GM19193 (cell line): Measurements from ENCODE around the gene BAD.

Source experiments
- POLR2A ChIP-seq: IDR thresholded peaks from 4 replicates; pipeline ENCODE4 v1.6.1; 2011; ENCODE audit not compliant: insufficient read depth, insufficient read length; ENCODE audit errors: extremely low read depth

The BAD gene

DNA sequence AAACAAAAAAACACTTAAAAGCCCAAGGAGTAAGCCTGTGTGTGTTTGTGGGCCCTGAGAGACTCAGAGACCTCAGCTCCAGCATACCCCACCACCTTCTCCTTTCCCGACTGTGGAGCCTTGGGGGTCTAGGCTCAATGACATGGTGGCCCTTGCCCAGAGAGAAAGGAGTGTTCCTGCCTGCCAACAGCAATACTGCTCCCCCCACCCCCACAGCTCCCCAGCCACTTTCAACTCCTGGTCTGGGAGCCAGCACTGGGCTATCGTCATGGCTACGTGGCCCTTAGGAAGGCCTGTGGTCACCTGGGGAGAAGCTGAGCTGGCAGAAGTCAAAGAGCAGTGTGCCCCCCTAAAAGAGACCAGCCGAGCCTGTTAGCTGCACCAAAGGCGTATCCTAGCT lies 40.4 kb downstream of the BAD start:
- no peak for TF ChIP-seq POLR2A

DNA sequence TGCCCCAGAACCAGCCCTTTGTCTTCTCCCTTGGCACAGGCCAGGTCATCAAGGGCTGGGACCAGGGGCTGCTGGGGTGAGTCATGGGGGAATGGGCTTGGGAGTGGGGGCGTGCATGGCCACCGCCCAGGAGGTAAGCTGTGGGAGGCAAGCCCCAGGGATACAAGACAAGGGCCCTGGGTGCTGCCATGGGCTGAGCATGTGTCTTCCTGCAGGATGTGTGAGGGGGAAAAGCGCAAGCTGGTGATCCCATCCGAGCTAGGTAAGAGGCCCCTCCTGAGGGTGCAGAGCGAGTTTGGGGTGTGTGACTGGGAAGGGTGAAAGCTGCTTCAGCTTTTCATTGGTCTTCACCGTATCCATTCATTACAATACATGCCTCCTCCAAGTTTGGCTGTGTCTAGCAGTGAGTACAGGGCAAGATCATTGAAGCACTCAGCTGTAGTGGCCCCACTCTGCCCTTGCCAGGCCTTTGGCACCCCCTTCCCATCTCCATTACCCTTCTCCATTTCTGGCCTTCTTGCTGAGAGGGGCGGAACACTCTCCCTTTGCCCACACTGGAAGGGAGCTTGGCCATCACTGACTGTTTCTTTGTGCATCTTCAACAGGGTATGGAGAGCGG lies 41.1 kb downstream of the BAD start:
- TF ChIP-seq POLR2A, result no peak

DNA sequence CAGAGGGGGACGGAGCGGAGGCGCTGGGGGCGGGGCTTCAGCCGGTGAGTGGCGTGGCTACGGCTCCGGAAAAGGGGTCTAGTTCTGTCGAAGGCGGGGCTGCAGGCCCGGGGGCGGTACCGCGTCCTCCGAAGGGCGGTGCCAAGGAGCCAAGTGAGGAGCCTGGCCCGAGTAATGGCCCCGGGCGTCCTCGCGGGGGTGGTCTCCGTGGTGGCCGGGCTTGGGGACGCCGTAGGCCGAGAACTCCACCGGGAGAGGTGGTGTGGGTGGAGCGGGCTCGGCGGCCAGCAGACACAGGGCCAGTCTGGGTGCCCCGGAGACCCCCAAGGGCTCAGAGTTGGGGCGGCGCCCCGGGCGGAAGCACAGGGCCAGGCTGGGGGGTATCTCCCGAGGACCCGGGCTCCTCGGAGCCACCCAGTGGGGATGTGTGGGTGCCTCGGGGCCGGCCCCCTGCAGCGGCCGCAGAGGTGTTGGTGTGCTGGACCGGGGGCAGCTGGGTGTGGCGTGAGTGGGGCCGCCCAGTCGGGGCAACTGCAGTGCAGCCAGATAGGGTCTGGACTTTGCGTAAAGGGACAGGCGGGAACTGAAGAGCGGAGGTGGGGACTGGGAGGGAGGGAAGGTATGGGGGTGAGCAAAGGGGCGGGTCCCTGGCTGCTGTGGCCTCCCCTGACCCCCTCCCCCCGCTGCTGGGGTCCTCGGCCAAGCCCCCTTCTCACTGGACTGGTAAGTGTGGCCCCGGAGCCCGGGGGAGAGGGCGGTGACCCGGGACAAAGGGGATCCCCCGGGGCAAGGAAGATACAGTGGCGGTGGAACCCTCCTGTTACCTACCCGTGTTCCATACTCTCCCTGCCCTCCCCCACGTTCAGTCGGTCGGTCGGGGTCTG lies 42.7 kb downstream of the BAD start:
- peak; percentile 45 for TF ChIP-seq POLR2A

DNA sequence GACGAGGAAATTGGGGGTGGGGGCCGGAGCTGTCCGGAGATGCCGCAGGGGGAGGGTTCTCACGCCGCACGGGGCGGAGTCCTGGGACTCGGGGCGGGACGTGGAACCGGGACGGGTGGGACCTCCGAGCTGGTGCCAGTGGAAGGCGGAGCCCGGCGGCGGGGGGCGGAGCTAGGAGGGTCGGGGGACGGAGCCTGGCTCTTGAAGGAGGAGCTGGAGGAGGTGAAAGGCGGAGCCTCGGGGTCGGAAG lies 43.3 kb downstream of the BAD start:
- TF ChIP-seq POLR2A, result no peak

DNA sequence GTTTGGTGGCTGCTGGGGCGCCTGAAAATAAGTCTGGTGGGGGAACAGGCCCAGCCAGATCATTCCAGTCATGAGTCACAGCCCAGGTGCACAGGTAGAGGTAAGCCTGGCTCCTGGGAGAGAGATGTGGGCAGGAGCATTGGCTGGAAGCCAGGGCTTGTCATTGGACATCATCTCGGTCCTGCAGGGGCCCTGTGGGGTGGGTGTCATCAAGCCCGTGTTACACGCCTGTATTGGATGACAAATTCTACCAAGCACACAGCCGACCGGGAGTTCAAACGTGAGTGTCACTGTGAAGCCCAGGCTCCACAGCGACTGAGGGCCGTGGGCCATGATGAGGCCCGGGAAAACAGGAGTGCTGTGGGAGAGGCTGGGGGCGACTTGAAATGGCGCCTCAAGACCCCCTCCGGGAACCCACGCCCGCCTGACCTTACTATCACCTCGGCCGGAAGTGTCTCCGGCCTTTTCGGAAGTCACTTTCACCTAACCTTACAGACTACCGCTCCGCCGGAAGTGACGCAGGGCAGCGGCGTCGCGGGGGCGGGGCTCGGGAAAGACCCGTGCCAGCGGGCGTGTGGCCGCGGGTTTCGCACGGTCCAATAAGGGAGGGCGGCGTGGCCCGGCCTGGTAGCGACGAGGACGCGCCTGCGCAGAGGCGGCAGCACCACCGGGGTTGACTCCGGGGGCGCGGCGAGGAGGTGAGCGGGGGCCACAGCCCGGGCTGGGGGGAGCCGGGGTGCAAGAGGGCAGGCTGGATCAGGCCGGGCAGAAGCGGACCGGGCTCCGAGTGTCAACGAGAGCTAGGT lies 43.8 kb downstream of the BAD start, which contains the start of gene FKBP2:
FKBP2 (plus strand) TSS at position 661 of the 806 bp plus-strand sequence. CDS start 1,293 bp downstream, outside the sequence.
- peak; percentile 96 for TF ChIP-seq POLR2A

DNA sequence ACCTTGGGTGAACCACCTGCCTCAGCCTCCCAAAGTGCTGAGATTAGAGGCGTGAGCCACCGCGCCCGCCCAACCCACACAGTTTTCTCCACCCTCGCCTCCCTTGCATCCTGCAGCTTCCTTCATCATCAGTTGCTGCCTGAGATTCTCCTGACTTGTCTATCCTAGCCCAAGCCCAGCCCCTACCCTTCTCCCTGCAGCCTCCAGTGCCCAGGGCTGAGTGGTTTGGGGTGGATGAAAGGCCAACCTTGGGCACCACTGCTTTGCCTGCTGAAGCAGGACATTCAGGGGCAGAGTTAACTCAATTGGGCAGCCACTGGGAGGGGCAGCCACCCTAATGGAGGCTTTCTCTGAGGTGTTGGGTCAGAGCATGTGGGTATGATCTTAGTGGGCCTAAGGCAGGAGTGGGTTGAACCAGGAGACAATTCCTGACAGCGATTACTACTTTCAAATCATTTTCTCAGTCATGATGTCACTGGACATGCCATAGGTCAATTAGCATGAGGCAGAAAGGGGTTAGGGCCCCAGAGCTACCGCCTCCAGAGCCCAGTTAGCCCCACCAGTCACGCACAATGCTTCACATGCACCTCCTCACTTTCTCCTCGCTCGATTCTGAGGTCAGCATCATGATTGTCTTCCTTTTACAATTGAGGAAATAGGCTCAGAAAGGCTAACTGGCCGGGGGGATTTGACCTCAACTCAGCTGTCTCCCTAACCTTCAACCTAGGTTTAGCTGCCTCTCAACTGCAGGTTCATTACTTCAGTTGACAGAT lies 44.6 kb downstream of the BAD start:
- TF ChIP-seq POLR2A, result no peak

DNA sequence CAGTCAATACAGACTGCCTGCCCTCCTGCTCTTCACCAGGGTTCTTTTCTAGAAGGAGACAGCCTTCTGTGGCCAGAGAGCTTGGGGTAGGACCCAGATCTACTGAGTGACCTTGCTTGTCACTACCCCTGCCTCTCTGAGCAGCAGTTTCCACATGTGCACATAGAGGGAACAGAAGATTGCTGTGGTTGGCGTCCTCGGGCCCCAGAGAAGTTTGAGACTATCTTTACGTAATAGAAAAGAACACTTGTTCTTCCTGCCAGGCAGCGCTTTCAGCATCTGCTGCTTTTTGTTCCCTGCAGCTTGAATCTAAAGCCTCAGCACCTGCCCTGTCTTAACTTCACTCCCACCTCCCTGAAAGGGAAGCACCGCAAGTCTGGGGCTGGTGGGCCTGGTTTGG lies 45.5 kb downstream of the BAD start:
- no peak for TF ChIP-seq POLR2A

DNA sequence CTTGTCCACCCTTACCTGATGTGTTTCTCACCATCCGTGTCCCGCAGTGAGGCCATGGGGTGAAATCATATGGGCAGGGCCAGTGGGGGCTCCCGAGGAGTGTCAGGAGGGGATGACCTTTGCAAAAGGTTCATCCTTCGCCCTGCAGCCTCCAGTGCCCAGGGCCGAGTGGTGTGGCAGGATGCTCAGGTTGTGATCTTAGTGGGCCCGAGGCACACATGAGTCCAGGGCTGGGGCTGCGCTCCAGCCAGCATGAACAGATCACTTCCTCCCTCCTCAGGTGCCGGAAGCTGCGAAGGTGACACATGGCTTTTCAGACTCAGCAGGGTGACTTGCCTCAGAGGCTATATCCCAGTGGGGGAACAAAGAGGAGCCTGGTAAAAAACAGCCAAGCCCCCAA lies 46.4 kb downstream of the BAD start:
- TF ChIP-seq POLR2A, result no peak

DNA sequence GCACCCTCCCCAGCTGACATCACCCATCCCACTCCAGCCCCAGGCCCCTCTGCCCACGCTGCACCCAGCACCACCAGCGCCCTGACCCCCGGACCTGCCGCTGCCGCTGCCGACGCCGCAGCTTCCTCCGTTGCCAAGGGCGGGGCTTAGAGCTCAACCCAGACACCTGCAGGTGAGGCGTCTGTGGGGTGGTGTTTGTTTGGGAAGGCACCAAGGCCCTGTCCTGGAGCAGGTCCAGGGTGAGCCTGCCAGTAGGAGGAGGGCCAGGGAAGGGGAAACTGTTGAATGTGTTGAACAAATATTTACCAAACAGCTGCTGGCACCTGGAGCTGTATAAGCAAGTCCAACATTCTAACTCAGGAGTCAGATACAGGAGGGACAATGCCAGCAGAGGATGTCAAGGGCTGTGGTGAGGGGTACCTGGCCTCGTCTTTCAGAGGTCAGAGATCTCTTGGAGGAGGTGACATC lies 46.9 kb downstream of the BAD start:
- TF ChIP-seq POLR2A, result no peak

DNA sequence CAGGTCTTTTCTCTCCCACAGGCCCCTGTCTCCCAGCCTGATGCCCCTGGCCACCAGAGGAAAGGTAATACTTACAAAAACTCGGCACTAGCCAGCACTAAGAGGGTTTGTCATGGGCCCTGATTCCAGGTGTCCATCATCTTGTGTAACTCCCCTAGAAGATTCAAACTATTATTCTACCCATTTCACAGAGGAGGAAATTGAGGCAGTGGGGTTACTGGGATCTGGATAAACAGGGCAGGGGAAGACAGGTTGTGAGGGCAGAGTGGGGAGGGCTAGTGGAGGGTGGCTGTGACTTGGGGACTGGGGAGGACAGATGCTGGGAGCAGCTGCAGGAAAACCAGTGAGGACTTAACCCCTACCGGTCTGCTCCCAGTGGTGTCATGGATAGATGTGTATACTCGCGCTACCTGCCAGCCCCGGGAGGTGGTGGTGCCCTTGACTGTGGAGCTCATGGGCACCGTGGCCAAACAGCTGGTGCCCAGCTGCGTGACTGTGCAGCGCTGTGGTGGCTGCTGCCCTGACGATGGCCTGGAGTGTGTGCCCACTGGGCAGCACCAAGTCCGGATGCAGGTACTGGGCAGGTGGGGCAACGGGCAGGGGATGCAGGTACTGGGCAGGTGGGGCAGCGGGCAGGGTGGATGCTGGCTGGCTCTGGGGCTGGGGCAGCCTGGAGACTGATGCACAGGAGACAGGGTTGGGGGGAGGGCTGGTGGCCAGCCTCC lies 48.9 kb downstream of the BAD start:
- TF ChIP-seq POLR2A, result no peak

DNA sequence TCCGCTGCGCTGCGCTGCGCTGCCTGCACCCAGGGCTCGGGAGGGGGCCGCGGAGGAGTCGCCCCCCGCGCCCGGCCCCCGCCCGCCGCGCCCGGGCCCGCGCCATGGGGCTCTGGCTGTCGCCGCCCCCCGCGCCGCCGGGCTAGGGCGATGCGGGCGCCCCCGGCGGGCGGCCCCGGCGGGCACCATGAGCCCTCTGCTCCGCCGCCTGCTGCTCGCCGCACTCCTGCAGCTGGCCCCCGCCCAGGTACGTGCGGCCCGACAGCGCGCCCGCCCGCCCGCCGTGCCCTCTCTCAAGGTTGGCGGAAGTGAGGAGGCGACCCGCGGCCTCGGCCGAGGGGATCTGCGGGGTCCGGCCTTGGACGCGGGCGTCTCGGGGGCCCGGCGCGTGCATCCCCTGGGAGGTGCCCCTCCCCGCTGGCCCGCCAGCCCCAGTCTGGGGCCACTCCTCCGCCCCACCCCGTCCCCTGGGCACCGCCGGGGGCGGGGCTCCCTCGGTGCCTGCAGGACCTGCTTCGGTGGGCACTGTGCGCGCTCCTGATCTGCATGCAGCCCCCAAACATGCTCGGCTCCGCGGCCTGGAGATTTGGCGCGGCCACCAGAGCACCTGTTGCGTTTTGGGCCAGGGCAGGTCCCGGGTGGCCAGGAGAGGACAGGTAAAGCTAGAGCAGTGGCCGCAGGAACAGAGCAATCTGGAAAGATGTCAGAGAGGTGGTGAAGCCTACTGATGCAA lies 49.7 kb downstream of the BAD start:
- TF ChIP-seq POLR2A, result no peak

DNA sequence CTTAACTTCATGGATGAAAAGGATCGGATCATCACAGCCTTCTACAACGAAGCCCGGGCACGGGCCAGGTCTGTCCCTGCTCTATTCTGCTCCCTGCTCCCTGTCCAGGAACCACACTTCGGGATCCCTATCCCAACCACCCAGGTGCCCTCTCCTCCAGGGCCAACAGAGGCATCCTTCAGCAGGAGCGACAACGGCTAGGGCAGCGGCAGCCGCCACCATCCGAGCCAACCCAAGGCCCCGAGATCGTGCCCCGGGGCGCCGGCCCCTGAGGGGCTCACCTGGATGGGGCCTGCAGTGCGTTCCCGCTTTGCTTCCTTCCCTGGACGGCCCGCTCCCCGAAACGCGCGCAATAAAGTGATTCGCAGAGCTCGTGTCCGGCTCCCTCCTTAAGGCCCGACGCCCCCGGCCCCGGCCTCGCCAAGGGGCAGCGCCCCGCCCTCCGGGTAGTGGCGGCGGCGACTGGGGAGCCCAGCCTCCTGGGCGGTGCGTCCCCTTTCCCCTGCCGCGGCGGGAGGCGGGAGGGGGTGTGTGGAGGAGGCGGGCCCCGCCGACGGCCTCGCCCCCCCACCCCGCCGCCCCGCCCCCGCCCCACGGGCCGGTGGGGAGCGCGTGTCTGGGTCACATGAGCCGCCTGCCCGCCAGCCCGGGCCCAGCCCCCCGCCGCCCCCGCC lies 50.4 kb downstream of the BAD start, which contains the start of gene VEGFB:
VEGFB (plus strand) TSS at position 672 of the 674 bp plus-strand sequence. CDS start 250 bp downstream, outside the sequence.
- no peak for TF ChIP-seq POLR2A

DNA sequence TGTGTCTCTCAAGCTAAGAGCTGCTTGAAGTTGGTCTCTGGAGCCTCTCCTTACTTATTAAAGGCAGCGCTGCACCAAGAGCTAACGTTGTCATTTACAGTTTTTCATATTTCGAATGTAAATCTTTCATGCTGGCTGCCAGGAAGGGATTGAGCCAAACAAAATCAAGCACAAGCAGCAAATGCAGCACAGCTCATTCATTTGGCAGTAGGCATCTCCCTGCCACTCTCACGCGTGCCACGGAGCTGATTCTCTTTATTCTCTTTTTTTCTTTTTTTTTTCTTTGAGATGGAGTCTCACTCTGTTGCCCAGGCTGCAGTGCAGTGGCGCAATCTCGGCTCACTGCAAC lies 51.5 kb downstream of the BAD start:
- no peak for TF ChIP-seq POLR2A
